Cardiac septum (tissue), 1 donor: ENCODE data around the gene STEAP3. TPM values are rescaled to one million over a fixed set of nuclear protein-coding genes. Genes with fewer than 3 reads are reported as not detected.
A peak's percentile ranks its signal among the peaks of the same experiment; 100 is the strongest.

Source experiments
- DNase-seq: peaks from one replicate; pipeline ENCODE4 v3.0.0-alpha.2; 2020; ENCODE audit warnings: low spot score
- intact Hi-C: fragments of 100-400 bp; cut with DNase I; formaldehyde crosslinking; loops from one replicate; pipeline ENCODE4 v1.14.0; 2022
- total RNA-seq: library from RNA; stranded (reverse); fragmentation: NEBNext Ultra II Directional; extraction: Animal tissue kit (Norgen Biotek cat#: 25700); gene quantifications from one replicate; pipeline ENCODE4 v1.2.1, GENCODE V29; 2021
- donor health status: DM: no; HTN: no; CAD: no.

Gene STEAP3
- total RNA-seq, 1 donor from 2014 or later, result 10.7 TPM

DNA sequence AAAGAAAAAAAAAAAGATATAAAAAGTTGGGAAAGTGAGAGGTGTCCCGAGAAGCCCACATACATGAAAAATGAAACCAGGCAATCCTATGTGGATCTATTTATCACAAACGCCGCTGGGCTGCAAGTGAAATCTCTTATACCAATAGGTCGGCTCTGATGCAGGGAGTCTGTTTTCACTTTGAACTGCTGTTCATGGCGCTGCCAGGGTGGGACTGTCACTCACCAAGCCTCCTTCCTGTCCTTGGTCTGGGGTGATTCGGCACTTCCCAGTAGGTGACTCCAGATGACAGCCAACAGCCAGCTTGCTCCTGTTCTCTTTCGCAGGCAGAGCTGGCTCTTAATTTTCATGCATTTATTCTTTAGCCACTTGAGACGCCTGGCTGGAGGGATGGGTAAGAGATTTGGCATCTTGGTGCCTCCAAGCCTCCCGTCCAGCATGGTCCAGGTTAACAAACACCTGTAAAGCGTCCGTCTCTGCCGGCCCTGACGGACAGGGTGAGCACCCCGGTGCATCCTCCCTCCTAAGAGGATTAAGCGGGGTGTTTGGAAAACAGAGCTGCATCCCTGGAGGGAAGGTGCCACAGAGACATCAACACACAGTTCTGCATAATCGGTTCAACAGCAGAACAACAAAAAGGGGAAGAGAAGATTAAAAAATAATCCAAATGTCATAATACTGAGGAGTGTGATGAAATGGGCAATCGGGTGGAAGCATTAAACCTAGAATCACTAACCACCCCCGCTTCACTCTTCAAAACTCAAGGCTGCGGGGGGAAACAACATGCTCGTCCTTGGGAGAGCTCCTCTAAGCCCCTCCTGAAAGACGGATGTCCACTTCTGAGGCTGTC, 58.7 kb downstream of the STEAP3 start:
- no peak for DNase-seq
- intact Hi-C loops, result no loop called here

DNA sequence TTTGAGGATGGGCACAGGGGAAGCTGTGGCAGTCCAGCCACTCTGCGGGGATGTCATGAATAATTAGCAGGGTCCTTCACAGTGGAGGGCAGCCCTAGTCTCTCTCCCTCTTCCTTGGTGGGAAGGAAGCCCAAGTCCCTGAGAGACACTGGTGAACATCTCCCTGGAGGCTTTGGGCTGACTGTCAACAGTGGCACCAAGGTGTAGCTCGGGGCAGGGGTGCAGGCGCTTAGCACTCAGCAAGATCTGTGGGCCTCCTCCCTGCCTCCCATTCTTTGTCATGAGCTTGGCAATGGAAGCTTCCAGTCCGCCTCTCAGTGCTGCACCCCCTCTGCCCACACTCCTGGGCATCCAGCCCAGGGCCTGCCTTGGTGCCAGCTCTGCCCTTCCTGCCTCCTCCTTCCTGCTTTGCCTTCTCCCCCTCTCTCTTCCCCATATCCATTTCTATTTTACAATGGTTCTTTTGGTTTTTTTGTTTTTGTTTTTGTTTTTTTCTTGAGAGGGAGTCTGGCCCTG, 59.4 kb downstream of the STEAP3 start:
- peak; percentile 87 for DNase-seq
- intact Hi-C loops, result no loop called here

DNA sequence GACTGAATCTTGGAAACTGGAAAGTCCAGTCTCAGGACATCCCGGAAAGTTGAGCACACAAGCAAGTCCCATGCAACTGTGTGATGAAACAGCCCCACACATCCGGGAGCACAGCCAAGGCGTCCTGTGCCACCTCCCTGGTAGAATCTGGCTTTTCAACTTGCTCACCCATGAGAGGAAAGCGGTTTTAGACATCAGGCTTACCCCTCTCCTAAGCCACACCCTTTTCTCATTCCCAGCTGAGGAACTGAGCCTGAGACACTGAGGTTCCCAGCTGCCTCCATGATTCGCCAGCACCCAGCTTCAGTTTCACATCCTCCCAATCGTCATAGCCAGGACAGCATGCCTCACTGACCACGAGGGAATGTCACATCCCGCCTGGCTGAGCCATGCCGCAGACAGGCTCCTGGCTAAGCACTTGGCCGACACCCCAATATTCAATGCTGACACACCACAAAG, 60.3 kb downstream of the STEAP3 start:
- DNase-seq, result peak; percentile 80
- intact Hi-C loops, result no loop called here

DNA sequence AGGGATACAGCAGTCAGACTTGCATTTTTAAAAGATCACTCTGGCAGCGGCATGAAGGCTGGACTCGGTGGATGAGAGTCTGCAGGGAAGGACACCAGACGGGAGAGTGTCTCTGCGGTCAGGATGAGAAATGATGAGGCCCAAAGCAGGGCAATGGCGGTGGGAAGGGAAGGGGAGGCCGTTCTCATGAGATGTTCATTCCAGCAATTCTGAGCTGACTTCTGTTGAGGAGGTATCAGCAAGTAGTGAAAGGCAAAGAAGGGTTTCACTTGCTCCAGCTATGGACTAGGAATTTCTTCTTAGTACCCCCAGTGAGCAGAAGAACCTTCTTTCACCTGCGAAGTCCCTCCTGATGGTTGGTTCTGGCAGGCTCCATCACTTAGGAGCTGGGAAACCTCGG, 63.0 kb downstream of the STEAP3 start:
- no peak for DNase-seq
- intact Hi-C loops, result no loop called here

DNA sequence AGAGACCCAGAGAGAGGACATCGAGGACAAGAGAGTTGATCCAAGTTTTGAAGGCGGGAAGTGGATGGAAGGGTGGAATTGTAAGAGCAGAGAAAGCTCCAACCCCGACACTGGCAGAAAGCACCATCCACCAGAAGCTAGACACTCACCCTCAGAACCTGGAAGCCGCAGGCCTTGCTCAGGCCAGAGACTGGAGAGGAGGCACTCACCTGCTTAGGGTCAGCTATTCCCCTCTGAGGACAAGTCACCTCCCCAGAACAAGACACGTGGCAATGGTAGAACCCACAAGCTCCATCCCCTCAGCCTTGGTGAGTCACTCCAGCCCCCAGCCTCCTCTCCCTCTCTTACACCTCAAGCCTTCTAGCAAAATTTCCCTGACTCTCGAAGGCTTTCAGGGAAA, 64.9 kb downstream of the STEAP3 start:
- no peak for DNase-seq
- intact Hi-C loops, result no loop called here

DNA sequence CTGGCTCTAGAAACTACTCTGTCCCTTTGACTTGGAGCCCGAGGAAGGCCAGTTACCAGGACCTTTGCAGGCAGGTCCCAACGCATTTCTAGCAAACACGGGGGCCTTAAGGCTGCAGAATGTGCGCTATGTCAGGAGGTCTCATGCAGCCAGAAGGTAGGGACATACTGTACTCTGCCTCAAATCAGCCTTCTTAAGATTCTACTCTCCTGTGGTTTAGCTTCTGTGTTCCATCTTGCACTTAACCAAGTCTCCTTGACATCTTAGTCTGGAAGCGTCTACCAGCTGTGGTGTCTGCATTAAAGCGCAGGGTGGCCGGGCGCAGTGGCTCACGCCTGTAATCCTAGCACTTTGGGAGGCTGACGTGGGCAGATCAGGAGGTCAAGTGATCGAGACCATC, 65.5 kb downstream of the STEAP3 start:
- DNase-seq, result no peak

DNA sequence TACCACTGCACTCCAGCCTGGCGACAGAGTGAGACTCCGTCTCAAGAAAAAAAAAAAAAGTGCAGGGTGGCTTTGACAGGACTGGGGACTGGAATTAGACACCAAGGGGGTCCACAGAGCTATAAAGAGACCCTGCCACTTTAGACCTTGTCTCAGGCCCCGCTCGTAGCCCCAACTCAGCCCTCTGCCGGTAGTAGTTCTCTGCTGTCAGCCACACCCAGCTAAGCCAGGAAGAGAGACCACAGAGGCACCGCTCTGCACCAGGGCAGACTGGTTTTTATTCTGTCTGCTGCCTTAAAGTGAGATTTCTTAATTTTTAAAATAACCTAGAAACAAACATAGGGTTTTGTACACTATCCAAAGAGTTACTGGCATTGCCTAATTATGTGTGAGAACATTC, 66.0 kb downstream of the STEAP3 start:
- no peak for DNase-seq
- intact Hi-C loops, result loop anchor here (2.0 to 5.0 kb wide), 4 partner anchors 67 to 407 kb away; partner anchors contain the start of gene STEAP3

More for the DNA sequence above, 65.5 kb downstream of the STEAP3 start:
- intact Hi-C loops, result no loop called here

DNA sequence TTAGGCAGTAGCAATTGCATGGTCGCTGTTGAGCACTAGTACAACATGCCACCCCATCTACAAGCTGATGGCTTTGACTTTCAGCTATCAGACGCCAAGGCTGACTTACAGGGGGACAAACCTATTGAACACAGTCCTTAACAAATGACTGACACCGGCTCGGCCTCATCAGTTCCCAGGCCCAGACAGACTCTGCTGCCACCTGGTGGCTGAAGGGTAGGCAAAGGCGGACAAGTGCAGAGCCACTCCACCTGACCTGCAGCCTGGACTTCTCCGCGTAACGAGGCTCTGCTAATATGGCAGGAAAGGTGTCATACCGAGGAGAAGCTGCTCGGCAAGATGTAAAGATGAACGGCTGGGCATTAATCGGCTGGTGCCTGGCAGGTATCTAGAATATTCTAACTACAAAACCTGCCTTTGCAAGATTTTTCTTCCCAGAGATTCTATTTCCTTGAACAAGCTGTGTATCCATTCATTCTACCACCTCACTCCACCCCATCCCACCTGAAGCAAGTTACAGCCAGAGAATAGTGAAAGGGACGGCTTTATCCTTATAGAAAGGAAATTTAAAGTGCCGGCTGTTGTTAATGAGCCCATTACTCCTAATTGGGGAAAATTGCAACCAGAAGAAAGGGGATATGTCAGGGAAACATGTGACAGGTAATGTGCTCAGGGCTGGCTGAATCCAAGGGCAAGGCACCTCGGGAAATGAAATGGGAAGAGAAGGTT, 67.4 kb downstream of the STEAP3 start:
- peak; percentile 90 for DNase-seq
- intact Hi-C loops, result loop anchor here (2.0 to 5.0 kb wide), 4 partner anchors 69 to 409 kb away; partner anchors contain the start of gene STEAP3

DNA sequence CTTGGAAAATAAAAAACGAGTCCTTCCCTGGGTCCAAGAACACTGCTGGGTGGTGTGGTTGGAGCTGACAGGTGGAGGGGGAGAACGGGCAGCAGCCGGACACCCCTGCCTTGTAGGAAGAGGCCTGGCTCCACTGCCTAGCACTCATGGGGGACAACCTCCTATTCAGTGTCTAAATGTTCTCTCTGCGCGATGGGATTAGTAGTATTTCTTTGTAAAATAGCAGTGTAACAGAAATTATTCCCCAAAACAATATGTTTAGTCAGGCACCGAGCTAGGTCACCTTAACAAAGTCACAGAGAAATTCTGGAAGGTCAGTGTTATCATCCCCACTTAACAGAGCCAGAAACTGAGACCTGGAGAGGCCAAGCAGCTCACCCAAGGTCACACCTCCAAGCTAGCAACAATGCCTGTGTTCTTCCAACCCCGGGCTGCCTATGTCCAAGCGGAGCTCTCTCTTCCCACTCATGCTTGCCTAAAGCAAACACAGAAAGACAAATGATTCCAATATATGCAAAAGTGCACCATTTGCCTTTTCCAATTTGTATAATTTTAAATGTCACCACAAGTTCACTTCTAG, 68.0 kb downstream of the STEAP3 start:
- DNase-seq, result no peak
- intact Hi-C loops, result loop anchor here (2.0 to 5.0 kb wide), 4 partner anchors 69 to 409 kb away; partner anchors contain the start of gene STEAP3

DNA sequence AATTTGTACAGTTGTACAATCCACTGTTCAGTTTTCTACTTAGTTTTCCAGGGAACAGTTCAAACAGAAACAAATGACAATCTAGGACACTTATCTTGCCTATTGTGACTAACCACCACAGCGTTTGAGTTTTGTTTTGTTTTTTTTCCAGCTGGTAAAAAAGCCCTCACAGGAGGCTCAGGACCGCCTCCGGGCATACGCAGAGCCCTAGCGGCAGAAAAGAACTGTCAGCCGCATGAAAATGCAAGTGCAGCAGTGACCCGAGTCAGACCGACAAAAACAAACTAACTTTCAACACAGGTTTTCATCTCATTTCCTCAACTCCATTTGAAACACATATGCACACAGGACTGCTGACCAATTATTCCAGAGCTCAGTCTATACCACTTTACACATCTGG, 68.6 kb downstream of the STEAP3 start:
- intact Hi-C loops, result loop anchor here (5.0 kb wide), 3 partner anchors 70 to 410 kb away; partner anchors contain the start of gene STEAP3
- DNase-seq, result no peak

DNA sequence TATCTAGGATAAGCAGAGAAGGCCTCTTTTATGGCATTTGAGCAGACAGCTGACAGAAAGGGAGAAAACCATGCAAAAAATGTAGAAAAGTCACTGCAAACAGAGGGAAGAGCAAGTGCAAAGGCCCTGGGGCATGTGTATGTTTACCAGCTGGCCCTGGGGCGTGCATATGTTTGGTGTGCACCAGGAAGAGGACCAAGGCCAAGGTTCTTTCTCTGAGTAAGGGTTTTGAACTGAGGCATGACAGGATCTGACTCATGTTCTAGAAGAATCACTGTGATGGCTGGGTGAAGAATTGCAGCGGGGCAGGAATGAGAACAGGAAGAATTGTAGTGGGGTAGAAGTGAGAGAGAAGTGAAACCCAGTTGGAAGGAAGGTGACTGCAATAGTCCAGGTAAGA, 69.6 kb downstream of the STEAP3 start:
- intact Hi-C loops, result loop anchor here (5.0 kb wide), 3 partner anchors 71 to 411 kb away; partner anchors contain the start of gene STEAP3
- DNase-seq, result no peak

DNA sequence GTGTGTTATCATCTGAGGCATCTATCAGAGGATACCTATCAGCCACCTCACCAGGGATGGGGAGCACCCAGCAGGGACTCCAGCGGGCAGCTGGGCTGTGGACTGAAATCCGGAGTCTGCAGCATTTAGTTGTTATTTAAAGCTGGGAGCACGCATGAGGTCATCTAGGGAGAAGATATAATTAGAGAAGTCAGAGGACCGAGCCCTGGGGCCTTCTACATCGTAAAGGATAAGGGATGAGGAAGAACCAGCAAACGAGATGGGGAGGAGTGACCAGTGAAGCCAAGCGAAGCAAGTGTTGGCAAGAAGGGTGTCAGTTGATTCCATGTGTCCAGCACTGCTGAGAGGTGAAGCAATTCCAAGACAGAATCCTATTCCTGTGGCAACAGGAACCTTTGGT, 70.3 kb downstream of the STEAP3 start:
- intact Hi-C loops, result loop anchor here (5.0 kb wide), 3 partner anchors 72 to 412 kb away; partner anchors contain the start of gene STEAP3
- no peak for DNase-seq

DNA sequence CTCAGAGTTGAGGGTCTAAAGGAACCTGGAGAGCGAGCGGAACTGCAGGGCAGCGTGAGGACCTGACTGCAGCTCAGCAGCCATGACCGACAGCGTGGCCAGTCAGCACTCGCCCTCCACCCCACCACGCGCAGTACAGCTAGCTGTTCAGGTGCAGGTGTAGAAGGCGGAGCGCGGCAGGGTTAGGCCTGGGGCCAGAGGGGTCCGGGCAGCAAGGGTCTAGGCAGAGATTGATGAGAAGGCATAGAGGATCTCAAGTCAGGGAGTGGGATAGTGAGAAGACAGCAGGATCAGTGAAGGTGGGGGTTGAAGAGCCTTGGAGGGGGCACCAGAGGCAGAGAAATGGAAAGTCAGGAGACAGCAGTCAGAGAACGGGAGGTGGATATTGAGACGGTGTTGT, 71.0 kb downstream of the STEAP3 start:
- no peak for DNase-seq
- intact Hi-C loops, result loop anchor here (5.0 kb wide), 3 partner anchors 72 to 412 kb away; partner anchors contain the start of gene STEAP3

DNA sequence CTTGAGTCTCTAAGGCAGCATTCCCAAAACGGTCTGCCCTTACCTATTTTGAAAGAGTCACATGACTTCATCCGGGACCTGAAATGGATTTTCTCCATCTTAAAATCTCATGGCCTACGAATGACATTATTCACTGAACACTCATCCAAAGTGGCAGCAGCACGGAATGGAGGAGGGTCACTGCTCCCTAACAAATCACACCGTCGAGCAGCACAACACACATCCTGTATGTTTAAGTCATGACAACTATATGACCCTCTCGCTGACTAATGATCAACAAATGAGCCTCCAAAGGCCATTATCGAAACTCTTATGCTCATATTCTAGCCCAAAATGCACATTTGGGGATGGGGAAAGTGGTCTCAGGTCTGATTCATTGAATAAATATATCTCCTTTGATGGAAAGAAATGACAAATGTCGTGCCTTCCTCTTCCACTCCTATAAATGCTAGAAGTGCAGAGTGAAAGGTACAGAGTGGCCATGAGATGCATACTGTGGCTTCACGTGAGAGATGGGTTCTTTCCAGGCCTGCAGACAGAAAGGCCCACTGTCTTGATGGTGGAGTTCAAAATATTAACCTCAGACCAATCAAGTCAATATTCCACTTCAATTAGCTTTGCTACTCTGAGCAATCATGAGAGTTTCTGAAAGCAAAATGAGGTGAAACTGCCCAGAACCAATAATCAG, 72.2 kb downstream of the STEAP3 start:
- no peak for DNase-seq
- intact Hi-C loops, result no loop called here

DNA sequence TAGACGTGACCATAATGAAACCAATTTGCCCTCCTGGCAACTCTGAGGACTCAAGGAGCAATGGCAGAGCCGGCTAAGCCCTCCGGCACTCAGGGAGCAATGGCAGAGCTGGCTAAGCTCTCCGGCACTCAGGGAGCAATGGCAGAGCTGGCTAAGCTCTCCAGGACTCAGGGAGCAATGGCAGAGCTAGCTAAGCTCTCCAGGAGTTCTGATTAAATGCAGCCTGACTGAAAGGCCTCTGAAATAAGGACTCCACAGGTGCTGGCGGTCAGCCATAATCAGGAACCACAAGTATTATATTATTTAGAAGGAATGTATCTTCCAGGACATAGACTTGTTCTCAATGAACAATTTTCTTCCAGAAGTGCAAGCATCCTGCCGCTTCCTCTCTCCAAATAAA, 77.8 kb downstream of the STEAP3 start:
- intact Hi-C loops, result no loop called here
- DNase-seq, result no peak

DNA sequence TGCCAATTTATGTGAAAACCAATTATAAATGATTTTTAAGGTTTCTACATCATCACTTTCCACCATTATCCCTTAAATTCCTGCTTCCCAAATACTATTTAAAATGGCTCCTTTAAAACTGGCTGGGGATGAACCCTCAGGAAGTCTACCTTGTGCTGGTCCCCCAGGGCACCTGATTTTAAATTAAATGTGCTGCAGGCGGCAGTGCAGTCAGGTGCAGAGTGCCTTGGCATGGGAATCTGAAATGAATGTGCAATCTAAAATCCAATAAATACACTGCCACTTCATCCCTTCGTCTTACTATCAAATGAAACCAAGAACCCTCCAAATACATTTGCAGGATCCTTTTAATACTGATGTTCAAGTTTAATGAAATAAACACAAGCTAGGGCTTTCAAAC, 81.2 kb downstream of the STEAP3 start:
- DNase-seq, result no peak

DNA sequence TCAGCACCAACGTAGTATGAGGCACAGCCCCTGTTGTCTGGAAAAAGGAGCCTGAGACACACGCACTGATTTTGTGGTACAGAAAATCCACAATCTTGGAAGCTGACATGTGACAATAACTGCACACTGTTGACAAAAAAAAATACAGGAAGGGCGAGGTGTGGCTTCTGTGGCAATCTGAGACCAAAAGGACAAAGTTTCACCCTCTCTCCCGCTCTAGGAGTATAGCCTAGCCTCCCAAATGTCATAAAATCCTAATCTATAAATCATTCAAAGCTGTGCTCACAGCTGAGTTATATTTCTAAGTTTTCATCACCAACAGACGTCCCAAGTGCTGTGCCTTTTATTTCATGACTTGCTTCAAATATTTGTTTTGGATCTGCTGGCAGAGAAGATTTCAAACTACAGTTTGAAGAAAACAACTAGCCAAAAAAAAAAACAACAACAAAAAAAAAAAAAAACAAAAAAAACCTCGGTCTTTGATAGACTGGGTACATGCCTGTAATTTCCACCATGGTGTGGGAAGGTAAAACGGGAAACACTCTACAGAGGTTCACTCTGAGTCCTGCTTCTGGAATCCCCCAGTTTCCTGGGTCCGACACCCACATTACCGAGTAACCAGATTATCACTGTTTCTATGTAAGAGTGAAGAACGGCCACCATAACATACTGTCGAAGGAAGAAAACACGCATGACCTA, 82.0 kb downstream of the STEAP3 start:
- intact Hi-C loops, result loop anchor here (5.0 kb wide), 2 partner anchors 42 to 182 kb away; no protein-coding TSS in a partner anchor
- no peak for DNase-seq

More for the DNA sequence above, 81.2 kb downstream of the STEAP3 start:
- intact Hi-C loops, result loop anchor here (5.0 kb wide), 2 partner anchors 42 to 182 kb away; no protein-coding TSS in a partner anchor

DNA sequence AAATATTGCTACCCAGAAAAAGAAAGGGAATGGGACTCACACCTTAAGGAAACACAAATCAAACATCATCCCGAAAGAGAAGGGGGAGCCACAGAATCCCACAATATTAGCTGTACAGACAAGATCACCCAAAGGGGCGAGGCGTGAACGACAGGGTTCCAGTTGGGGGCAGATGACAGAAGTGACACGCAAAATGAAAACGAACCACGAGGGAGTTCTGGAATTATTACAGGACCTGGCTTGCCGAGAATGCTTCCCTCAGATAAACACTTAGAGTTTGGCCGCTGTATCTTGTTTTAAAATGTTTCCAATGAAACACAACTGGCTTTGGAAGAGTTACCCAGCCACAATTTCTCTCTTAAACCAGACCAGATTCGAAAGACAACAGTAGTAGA, 82.6 kb downstream of the STEAP3 start:
- intact Hi-C loops, result loop anchor here (5.0 kb wide), 2 partner anchors 41 to 181 kb away; no protein-coding TSS in a partner anchor

More for the DNA sequence above, 82.6 kb downstream of the STEAP3 start:
- no peak for DNase-seq
